PC-9 (cell line): ENCODE data around the gene FCN1. TPM values are rescaled to one million over a fixed set of nuclear protein-coding genes. Genes with fewer than 3 reads are reported as not detected.

Experiments used
- BruUV-seq: library from RNA; stranded (reverse); fragments of 400-500 nt; replicated peaks from 2 replicates; lab custom pipeline; 2021; lab: Mats Ljungman, UMichigan
- CTCF ChIA-PET: fragments of 300-600 bp; sonication (Branson Sonifier 250); formaldehyde crosslinking; loops from one replicate; lab custom pipeline; 2022; ENCODE audit warnings: antibody characterized with exemption; lab: Charles Lee
- POLR2A ChIA-PET: fragments of 300-600 bp; sonication (Branson Sonifier 250); formaldehyde crosslinking; loops from one replicate; lab custom pipeline; 2022; ENCODE audit warnings: antibody characterized with exemption; ENCODE audit not compliant: unreplicated experiment; lab: Charles Lee
- DNase-seq, 2 experiments: peaks; one replicate each; pipeline versions ENCODE4 v3.0.0 to v3.0.0-alpha.2; 2015 to 2022; ENCODE audit warnings: mixed read lengths in 1 of 2
- H2AFZ ChIP-seq: fragments of 200-600 bp; sonication (generic); 2 replicates; pipeline ENCODE4 v1.8.1; 2017; ENCODE audit warnings: antibody characterized with exemption
- H3F3A ChIP-seq: fragments of 200-600 bp; sonication (generic); 2 replicates; pipeline ENCODE4 v1.8.1; 2017; ENCODE audit warnings: antibody characterized with exemption, mild to moderate bottlenecking, low read depth; ENCODE audit not compliant: insufficient read depth
- H3K27ac ChIP-seq: fragments of 200-600 bp; sonication (generic); 2 replicates; pipeline ENCODE4 v1.6.1; 2016; ENCODE audit warnings: mixed run types
- H3K27me3 ChIP-seq: fragments of 200-600 bp; sonication (generic); 2 replicates; pipeline ENCODE4 v1.6.1; 2016; ENCODE audit warnings: low read depth, mixed run types; ENCODE audit not compliant: insufficient read depth
- H3K36me3 ChIP-seq: fragments of 200-600 bp; sonication (generic); 2 replicates; pipeline ENCODE4 v1.6.1; 2016; ENCODE audit warnings: low read depth, mixed run types
- H3K4me1 ChIP-seq: fragments of 200-600 bp; sonication (generic); replicated peaks from 2 replicates; pipeline ENCODE4 v1.6.1; 2016; ENCODE audit warnings: mixed run types; ENCODE audit not compliant: insufficient read depth
- H3K4me2 ChIP-seq: fragments of 200-600 bp; sonication (generic); 2 replicates; pipeline ENCODE4 v1.6.1; 2017; ENCODE audit warnings: mixed run types
- H3K4me3 ChIP-seq: fragments of 200-600 bp; sonication (generic); 2 replicates; pipeline ENCODE4 v1.6.1; 2016; ENCODE audit warnings: mixed run types
- H3K79me2 ChIP-seq: fragments of 200-600 bp; sonication (generic); 2 replicates; pipeline ENCODE4 v1.6.1; 2017; ENCODE audit warnings: low read depth, mixed run types
- H3K9me2 ChIP-seq: fragments of 200-600 bp; sonication (generic); 2 replicates; pipeline ENCODE4 v1.8.1; 2017; ENCODE audit warnings: mild to moderate bottlenecking; ENCODE audit not compliant: insufficient read depth
- H3K9me3 ChIP-seq: fragments of 200-600 bp; sonication (generic); 2 replicates; pipeline ENCODE4 v1.8.1; 2016; ENCODE audit warnings: low read depth; ENCODE audit not compliant: insufficient read depth
- H4K20me1 ChIP-seq: fragments of 200-600 bp; sonication (generic); 2 replicates; pipeline ENCODE4 v1.8.1; 2017; ENCODE audit not compliant: insufficient read depth
- EZH2 ChIP-seq: fragments of 200-600 bp; sonication (generic); IDR thresholded peaks from 2 replicates; pipeline ENCODE4 v1.8.0; 2017; ENCODE audit warnings: antibody characterized with exemption, low read depth
- intact Hi-C: fragments of 100-400 bp; cut with micrococcal nuclease; formaldehyde crosslinking; loops from one replicate; pipeline ENCODE4 v1.10.0; 2022; ENCODE audit not compliant: unreplicated experiment
- total RNA-seq: library from RNA; stranded (reverse); gene quantifications from 2 replicates; pipeline ENCODE4 v1.2.3, GENCODE V29; 2021
- TF ChIP-seq, protein P1 (sequence below): fragments of 200-600 bp; sonication (generic); conservative IDR thresholded peaks from 2 replicates; pipeline ENCODE4 v1.6.1; 2017; ENCODE audit warnings: mixed run types, antibody characterized with exemption, mild to moderate bottlenecking, moderate library complexity

Gene FCN1
- total RNA-seq, 1 experiment from 2014 or later, result not detected

DNA sequence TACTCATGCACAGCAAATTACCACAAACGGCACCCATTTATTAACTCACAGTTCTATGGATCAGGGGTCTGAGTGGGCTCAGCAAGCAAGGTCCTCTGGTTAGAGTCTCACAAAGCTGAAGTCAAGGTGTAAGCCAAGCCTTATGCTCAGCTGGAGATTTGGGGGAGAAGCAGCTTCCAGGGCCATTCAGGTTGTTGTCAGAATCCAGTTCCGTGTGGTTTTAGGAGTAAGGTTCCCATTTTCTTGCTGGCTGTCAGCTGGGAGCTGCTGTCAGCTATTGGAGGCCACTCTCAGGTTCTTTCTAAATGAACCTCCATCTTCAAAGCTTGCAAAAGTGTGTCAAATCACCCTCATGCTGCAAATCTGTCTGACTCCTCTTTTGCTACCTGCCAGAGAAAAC, 19.4 kb downstream of the FCN1 start:
- Histone ChIP-seq H3K27ac (no peak overlapping the region), H3K9me3 (peaks cover 6% of the 10 kb centered on the region; the same call in 1 of the 2 replicates), H3K27me3 (peaks cover 53% of the 10 kb centered on the region), H2AFZ (no peak overlapping the region), H3K36me3 (no peaks in the 10 kb centered on the region), H3K79me2 (no peaks in the 10 kb centered on the region), H3F3A (no peaks in the 10 kb centered on the region), H3K4me3 (no peak overlapping the region), H3K9me2 (no peaks in the 10 kb centered on the region), H3K4me2 (no peak overlapping the region), H4K20me1 (no peaks in the 10 kb centered on the region), H3K4me1 (no peaks in the 10 kb centered on the region)
- BruUV-seq, result no TSS peak
- POLR2A ChIA-PET, result no interaction called here
- CTCF ChIA-PET, result no interaction called here
- intact Hi-C loops, result no loop called here
- DNase-seq, result no peak
- TF ChIP-seq, protein P1, sequence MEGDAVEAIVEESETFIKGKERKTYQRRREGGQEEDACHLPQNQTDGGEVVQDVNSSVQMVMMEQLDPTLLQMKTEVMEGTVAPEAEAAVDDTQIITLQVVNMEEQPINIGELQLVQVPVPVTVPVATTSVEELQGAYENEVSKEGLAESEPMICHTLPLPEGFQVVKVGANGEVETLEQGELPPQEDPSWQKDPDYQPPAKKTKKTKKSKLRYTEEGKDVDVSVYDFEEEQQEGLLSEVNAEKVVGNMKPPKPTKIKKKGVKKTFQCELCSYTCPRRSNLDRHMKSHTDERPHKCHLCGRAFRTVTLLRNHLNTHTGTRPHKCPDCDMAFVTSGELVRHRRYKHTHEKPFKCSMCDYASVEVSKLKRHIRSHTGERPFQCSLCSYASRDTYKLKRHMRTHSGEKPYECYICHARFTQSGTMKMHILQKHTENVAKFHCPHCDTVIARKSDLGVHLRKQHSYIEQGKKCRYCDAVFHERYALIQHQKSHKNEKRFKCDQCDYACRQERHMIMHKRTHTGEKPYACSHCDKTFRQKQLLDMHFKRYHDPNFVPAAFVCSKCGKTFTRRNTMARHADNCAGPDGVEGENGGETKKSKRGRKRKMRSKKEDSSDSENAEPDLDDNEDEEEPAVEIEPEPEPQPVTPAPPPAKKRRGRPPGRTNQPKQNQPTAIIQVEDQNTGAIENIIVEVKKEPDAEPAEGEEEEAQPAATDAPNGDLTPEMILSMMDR, result no peak
- no peak for TF ChIP-seq EZH2

DNA sequence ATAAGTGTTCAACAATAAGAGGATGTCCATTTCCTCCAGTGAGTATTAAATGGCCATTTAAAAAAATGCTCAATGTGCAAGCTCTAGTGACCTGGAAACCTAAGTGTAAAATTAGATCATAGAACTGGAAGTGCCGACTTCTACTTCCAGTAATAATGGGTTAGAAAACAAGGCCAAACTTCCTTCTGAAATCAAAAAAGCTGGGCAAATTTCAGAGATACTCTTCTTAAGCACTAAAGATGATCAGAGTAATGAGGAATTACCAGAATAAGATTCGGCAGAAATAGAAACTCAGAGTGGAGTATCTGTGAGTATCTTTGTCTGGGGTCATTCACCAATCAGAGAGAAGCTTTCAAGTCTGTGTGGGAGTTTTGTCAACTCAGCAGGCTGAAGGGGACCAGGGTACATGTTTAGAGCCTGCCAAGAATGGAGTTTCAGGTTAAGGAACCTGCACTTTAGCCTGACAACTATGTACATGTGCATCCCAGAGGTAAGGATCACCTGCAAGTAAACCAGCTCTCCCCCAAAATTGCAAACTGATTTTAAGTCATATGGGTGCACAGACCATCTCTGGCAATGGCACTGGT, 20.0 kb downstream of the FCN1 start:
- TF ChIP-seq, protein P1, result no peak
- TF ChIP-seq EZH2, result no peak

DNA sequence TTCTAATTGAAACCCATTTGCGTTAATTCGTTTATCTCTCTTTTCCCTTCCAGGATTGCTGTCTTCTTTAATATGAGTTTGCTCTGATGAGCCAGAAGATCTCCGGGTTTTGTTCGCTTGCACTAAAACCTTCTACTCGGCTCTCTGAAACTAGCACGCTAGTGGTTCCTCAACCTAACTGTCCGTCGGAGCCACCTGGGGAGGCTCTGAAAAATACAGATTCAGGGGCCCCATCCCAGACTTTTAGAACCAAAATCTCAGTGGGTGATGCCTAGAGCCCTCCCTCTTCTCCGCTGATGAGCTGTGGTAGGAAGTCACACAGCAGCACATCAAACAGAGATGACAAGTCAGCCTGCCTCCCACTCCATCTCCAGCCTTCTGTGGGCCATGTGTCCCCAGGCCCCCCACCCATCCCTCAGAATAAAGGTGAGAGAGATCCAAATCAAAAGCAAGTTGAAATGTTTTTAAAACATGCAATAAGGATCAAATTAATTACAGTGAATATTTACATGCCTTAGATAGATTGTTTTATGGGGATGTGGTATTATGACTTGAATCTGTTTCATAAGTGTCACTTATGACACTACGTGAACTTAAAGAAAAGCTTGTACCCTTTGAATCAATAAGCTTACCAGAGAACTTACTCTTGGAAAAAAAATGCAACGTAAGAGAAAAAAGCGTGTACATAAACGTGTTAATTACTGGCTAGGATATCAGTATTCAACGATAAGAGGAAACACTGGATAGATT, 20.7 kb downstream of the FCN1 start:
- BruUV-seq, result no TSS peak
- no peak overlapping the region for H3K4me3 ChIP-seq
- CTCF ChIA-PET, result no interaction called here

More for the DNA sequence above, 20.0 kb downstream of the FCN1 start:
- no TSS peak for BruUV-seq
- Histone ChIP-seq H3K27ac (no peak overlapping the region), H3K4me2 (no peak overlapping the region), H3K4me1 (no peaks in the 10 kb centered on the region), H3K27me3 (peaks cover 60% of the 10 kb centered on the region), H2AFZ (no peak overlapping the region), H3K9me2 (no peaks in the 10 kb centered on the region), H3K36me3 (no peaks in the 10 kb centered on the region), H3K79me2 (no peaks in the 10 kb centered on the region), H4K20me1 (no peaks in the 10 kb centered on the region), H3K9me3 (peaks cover 6% of the 10 kb centered on the region; the same call in 1 of the 2 replicates), H3F3A (no peaks in the 10 kb centered on the region), H3K4me3 (no peak overlapping the region)
- intact Hi-C loops, result no loop called here
- ChIA-PET POLR2A (interaction anchor here (0.6 kb wide), 1 partner anchor 10 kb away, joined by 7 read pairs; no protein-coding TSS in a partner anchor), CTCF (no interaction called here)
- DNase-seq, result no peak

More for the DNA sequence above, 20.7 kb downstream of the FCN1 start:
- TF ChIP-seq EZH2, result no peak
- TF ChIP-seq, protein P1, result no peak
- intact Hi-C loops, result no loop called here
- H3K9me2 ChIP-seq, result no peaks in the 10 kb centered on the region
- no peak overlapping the region for H3K27ac ChIP-seq
- no peaks in the 10 kb centered on the region for H4K20me1 ChIP-seq
- H3K9me3 ChIP-seq, result peaks cover 6% of the 10 kb centered on the region; the same call in 1 of the 2 replicates
- DNase-seq, result no peak
- H3K79me2 ChIP-seq, result no peaks in the 10 kb centered on the region
- no peaks in the 10 kb centered on the region for H3F3A ChIP-seq
- H3K4me1 ChIP-seq, result no peaks in the 10 kb centered on the region
- no peaks in the 10 kb centered on the region for H3K36me3 ChIP-seq
- POLR2A ChIA-PET, result interaction anchor here (0.6 kb wide), 1 partner anchor 10 kb away, joined by 7 read pairs; no protein-coding TSS in a partner anchor
- peaks cover 66% of the 10 kb centered on the region for H3K27me3 ChIP-seq
- no peak overlapping the region for H3K4me2 ChIP-seq
- no peak overlapping the region for H2AFZ ChIP-seq
